GM19351 (cell line): ENCODE data around the gene GFY.
"Not testable (repeated sequence)": the region's sequence is repeated elsewhere in the genome, so short reads cannot be mapped to it uniquely, and the experiment has no call there.

Experiments used
- ATAC-seq: cut with Tn5 transposase; IDR thresholded peaks from one replicate; pipeline ENCODE4 v1.9.1; 2021; ENCODE audit warnings: mild to moderate bottlenecking, moderate library complexity; ENCODE audit not compliant: unreplicated experiment

GFY gene

GRCh38 chr19:49442771-49443365, 17.7 kb downstream of the GFY start:
- peak; percentile 14 for ATAC-seq

GRCh38 chr19:49443366-49444099, 18.3 kb downstream of the GFY start:
- ATAC-seq: peak; percentile 77

GRCh38 chr19:49444100-49444700, 19.0 kb downstream of the GFY start:
- ATAC-seq: not testable (repeated sequence)

GRCh38 chr19:49445997-49446396, 20.8 kb downstream of the GFY start:
- no peak for ATAC-seq

GRCh38 chr19:49447485-49448431, 22.6 kb downstream of the GFY start:
- no peak for ATAC-seq

GRCh38 chr19:49448432-49448786, 23.2 kb downstream of the GFY start:
- ATAC-seq: no peak

GRCh38 chr19:49450405-49450804, 25.2 kb downstream of the GFY start:
- no peak for ATAC-seq

- peak; percentile 53 for ATAC-seq
Measured at GRCh38 chr19:49451430-49452181, 26.4 kb downstream of the GFY start, which contains the start of gene PIH1D1. Gene PIH1D1 (minus strand): TSS chr19:49451814. CDS start chr19:49451574, 240 bp downstream.

- peak; percentile 83 for ATAC-seq
Measured at GRCh38 chr19:49453013-49453756, 28.0 kb downstream of the GFY start, which contains the start of gene ALDH16A1. Gene ALDH16A1 (plus strand): TSS chr19:49453225. CDS start chr19:49453332, 107 bp downstream.

- ATAC-seq: no peak
Measured at GRCh38 chr19:49453757-49454240, 28.6 kb downstream of the GFY start.

GRCh38 chr19:49455773-49456172, 30.6 kb downstream of the GFY start:
- ATAC-seq: no peak

- no peak for ATAC-seq
Measured at GRCh38 chr19:49456326-49456725, 31.1 kb downstream of the GFY start.

- no peak for ATAC-seq
Measured at GRCh38 chr19:49458567-49458903, 33.3 kb downstream of the GFY start.

GRCh38 chr19:49459388-49459787, 34.2 kb downstream of the GFY start:
- ATAC-seq: no peak

- not testable (repeated sequence) for ATAC-seq
Measured at GRCh38 chr19:49461130-49461529, 35.9 kb downstream of the GFY start.

- no peak for ATAC-seq
Measured at GRCh38 chr19:49461656-49462055, 36.5 kb downstream of the GFY start.

- no peak for ATAC-seq
Measured at GRCh38 chr19:49462492-49462891, 37.3 kb downstream of the GFY start.

GRCh38 chr19:49463960-49464740, 39.0 kb downstream of the GFY start:
- no peak for ATAC-seq

- ATAC-seq: no peak
Measured at GRCh38 chr19:49465371-49465770, 40.2 kb downstream of the GFY start.
